HL-60 (cell line): ENCODE measurements around the gene LPCAT2.

ENCODE experiments used
- DNase-seq, 2 experiments: peaks; one replicate each; pipeline ENCODE4 v3.0.0-alpha.2; 2010 to 2020; ENCODE audit warnings: low read depth in 1 of 2, low spot score in 1 of 2
- H3K27ac ChIP-seq: fragments of 250-450 bp; sonication (Bioruptor Pico); replicated peaks from 2 replicates; pipeline ENCODE4 v1.5.1; 2020; ENCODE audit warnings: mild to moderate bottlenecking, moderate library complexity
- H3K27me3 ChIP-seq: fragments of 250-450 bp; sonication (Bioruptor Pico); 2 replicates; pipeline ENCODE4 v1.5.1; 2021; ENCODE audit warnings: mild to moderate bottlenecking, moderate library complexity; ENCODE audit not compliant: insufficient read depth, poor library complexity, severe bottlenecking
- H3K4me3 ChIP-seq: replicated peaks from 2 replicates; pipeline ENCODE4 v1.5.1; 2011; ENCODE audit warnings: mild to moderate bottlenecking, control low read depth, low read length; ENCODE audit not compliant: insufficient read depth
- GABPA ChIP-seq: IDR thresholded peaks from 2 replicates; pipeline ENCODE4 v1.6.1; 2012; ENCODE audit warnings: low read depth
- POLR2AphosphoS5 ChIP-seq: IDR thresholded peaks from 2 replicates; pipeline ENCODE4 v1.6.1; 2012; ENCODE audit warnings: low read depth
- REST ChIP-seq: IDR thresholded peaks from 2 replicates; pipeline ENCODE4 v1.6.1; 2012; ENCODE audit warnings: low read depth; ENCODE audit not compliant: insufficient replicate concordance
- SPI1 ChIP-seq: IDR thresholded peaks from 2 replicates; pipeline ENCODE4 v1.6.1; 2012; ENCODE audit warnings: low read depth, mild to moderate bottlenecking, borderline replicate concordance
- TF ChIP-seq, protein P1 (sequence below): IDR thresholded peaks from one replicate; pipeline ENCODE4 v1.5.1; 2011; ENCODE audit warnings: low read length, control low read depth, inconsistent platforms; ENCODE audit not compliant: insufficient read depth

Gene LPCAT2

GRCh38 chr16:55465077-55465896, 43.6 kb upstream of the LPCAT2 start:
- TF ChIP-seq POLR2AphosphoS5 (no peak), REST (no peak)
- TF ChIP-seq, protein P1, sequence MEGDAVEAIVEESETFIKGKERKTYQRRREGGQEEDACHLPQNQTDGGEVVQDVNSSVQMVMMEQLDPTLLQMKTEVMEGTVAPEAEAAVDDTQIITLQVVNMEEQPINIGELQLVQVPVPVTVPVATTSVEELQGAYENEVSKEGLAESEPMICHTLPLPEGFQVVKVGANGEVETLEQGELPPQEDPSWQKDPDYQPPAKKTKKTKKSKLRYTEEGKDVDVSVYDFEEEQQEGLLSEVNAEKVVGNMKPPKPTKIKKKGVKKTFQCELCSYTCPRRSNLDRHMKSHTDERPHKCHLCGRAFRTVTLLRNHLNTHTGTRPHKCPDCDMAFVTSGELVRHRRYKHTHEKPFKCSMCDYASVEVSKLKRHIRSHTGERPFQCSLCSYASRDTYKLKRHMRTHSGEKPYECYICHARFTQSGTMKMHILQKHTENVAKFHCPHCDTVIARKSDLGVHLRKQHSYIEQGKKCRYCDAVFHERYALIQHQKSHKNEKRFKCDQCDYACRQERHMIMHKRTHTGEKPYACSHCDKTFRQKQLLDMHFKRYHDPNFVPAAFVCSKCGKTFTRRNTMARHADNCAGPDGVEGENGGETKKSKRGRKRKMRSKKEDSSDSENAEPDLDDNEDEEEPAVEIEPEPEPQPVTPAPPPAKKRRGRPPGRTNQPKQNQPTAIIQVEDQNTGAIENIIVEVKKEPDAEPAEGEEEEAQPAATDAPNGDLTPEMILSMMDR = peak; percentile 97
- no peak overlapping the region for H3K27ac ChIP-seq
- peak; percentile 83 to 85 for DNase-seq
- no peaks in the 10 kb centered on the region for H3K27me3 ChIP-seq
- H3K4me3 ChIP-seq = no peak overlapping the region

GRCh38 chr16:55466209-55466608, 42.7 kb upstream of the LPCAT2 start:
- Histone ChIP-seq H3K27ac (no peak overlapping the region), H3K27me3 (no peaks in the 10 kb centered on the region), H3K4me3 (no peak overlapping the region)
- DNase-seq = no peak
- TF ChIP-seq GABPA = no peak
- TF ChIP-seq SPI1 = no peak
- TF ChIP-seq REST = no peak
- no peak for TF ChIP-seq POLR2AphosphoS5
- TF ChIP-seq, protein P1 = no peak

DNA sequence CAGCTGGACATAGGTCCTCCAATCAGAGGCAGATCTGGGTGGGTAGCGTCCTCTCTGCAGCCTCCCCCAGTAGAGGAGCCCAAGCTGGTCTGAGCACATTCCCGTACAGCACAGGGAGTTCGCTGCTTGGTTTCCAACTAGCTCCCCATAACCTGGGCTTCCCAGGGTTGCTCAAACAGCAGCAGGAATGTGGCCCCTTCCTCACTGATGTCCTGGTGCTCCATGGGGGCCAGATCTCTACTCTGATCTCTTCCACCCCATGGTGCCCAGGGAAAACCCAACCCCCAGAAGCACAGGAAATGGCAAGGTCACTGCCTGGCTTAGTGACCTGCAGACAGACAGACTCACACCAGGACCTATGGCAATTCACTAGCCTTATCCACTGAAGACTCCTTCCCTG, 41.0 kb upstream of the LPCAT2 start:
- no peak for DNase-seq
- Histone ChIP-seq H3K27me3 (no peaks in the 10 kb centered on the region), H3K4me3 (no peak overlapping the region), H3K27ac (no peak overlapping the region)
- TF ChIP-seq REST = no peak
- TF ChIP-seq SPI1 = no peak
- no peak for TF ChIP-seq POLR2AphosphoS5
- no peak for TF ChIP-seq GABPA
- TF ChIP-seq, protein P1 = no peak
